HCT116 (cell line): ENCODE measurements around the gene NOXRED1. TPM values are rescaled to one million over a fixed set of nuclear protein-coding genes. Genes with fewer than 3 reads are reported as not detected.

ENCODE experiments used
- ATAC-seq: fragments of 200-7000 bp; cut with Tn5 transposase; 2 replicates; pipeline ENCODE4 v1.9.1; 2020; ENCODE audit warnings: mild to moderate bottlenecking, moderate library complexity
- BruUV-seq: library from RNA; stranded (reverse); fragments of 400-500 nt; replicated peaks from 2 replicates; lab custom pipeline; 2021; lab: Mats Ljungman, UMichigan
- CTCF ChIA-PET: fragments of 300-600 bp; sonication (Branson Sonifier 250); formaldehyde crosslinking; loops from one replicate; lab custom pipeline; 2021; ENCODE audit warnings: antibody characterized with exemption; lab: Charles Lee
- POLR2A ChIA-PET: fragments of 300-600, 350-600 bp; sonication (Branson Sonifier 250); formaldehyde crosslinking; loops from one replicate; lab custom pipeline; 2021; ENCODE audit warnings: antibody characterized with exemption; lab: Charles Lee
- RAD21 ChIA-PET, 2 experiments: fragments of 300-600 bp; sonication (Branson Sonifier 250); formaldehyde crosslinking; loops; one replicate each; lab custom pipeline; 2023; ENCODE audit warnings: low total read pairs in 2 of 2; ENCODE audit not compliant: uncharacterized antibody in 2 of 2, unreplicated experiment in 2 of 2, low non-redundant PET in 1 of 2; lab: Charles Lee
- DNase-seq: peaks from one replicate; pipeline ENCODE4 v3.0.0-alpha.2; 2010; ENCODE audit warnings: low read depth, low spot score
- H2AFZ ChIP-seq: fragments of 200-600 bp; shearing (Covaris generic), sonication (generic); 2 replicates; pipeline ENCODE4 v1.6.1; 2017; ENCODE audit warnings: low read depth, mixed run types, mixed read lengths, antibody characterized with exemption, low read length; ENCODE audit not compliant: poor library complexity, severe bottlenecking
- H3K27ac ChIP-seq: 2 replicates; pipeline ENCODE4 v1.5.1; 2012; ENCODE audit warnings: low read depth, low read length
- H3K27me3 ChIP-seq: fragments of 200-600 bp; sonication (generic); 2 replicates; pipeline ENCODE4 v1.6.1; 2016; ENCODE audit warnings: mixed run types, low read length, mixed read lengths; ENCODE audit not compliant: insufficient read depth
- H3K36me3 ChIP-seq, 2 experiments: fragments of 200-500 bp in 1 of 2; fragments of 200-600 bp in 1 of 2; sonication (Bioruptor generic) in 1 of 2; sonication (generic) in 1 of 2; 2 replicates each; pipeline versions ENCODE4 v1.5.1 to v1.6.1; 2014 to 2016; ENCODE audit warnings: low read length in 2 of 2, inconsistent platforms in 1 of 2, mixed read lengths in 1 of 2, mixed run types in 1 of 2; ENCODE audit not compliant: insufficient read depth in 2 of 2, control insufficient read depth in 1 of 2
- H3K4me1 ChIP-seq, 2 experiments: fragments of 200-600 bp in 1 of 2; sonication (generic) in 1 of 2; 2 replicates each; pipeline versions ENCODE4 v1.5.1 to v1.6.1; 2012 to 2017; ENCODE audit warnings: low read length in 2 of 2, inconsistent platforms in 1 of 2, mild to moderate bottlenecking in 1 of 2, mixed read lengths in 1 of 2, mixed run types in 1 of 2, moderate library complexity in 1 of 2; ENCODE audit not compliant: insufficient read depth in 2 of 2, control insufficient read depth in 1 of 2
- H3K4me2 ChIP-seq: fragments of 200-600 bp; sonication (generic); 2 replicates; pipeline ENCODE4 v1.6.1; 2017; ENCODE audit warnings: mixed run types, low read length, mixed read lengths
- H3K4me3 ChIP-seq, 2 experiments: fragments of 200-600 bp in 1 of 2; sonication (generic) in 1 of 2; replicated peaks in 1 of 2; 2 replicates each; pipeline ENCODE4 v1.5.1; 2011 to 2016; ENCODE audit warnings: low read length in 2 of 2, control low read depth in 1 of 2, low read depth in 1 of 2, mild to moderate bottlenecking in 1 of 2, mixed read lengths in 1 of 2, mixed run types in 1 of 2
- H3K79me2 ChIP-seq: fragments of 200-600 bp; sonication (generic); 2 replicates; pipeline ENCODE4 v1.6.1; 2017; ENCODE audit warnings: mild to moderate bottlenecking, mixed run types, low read length, moderate library complexity, mixed read lengths; ENCODE audit not compliant: insufficient read depth
- H3K9ac ChIP-seq: fragments of 200-600 bp; sonication (generic); 2 replicates; pipeline ENCODE4 v1.6.1; 2016; ENCODE audit warnings: low read length, mixed read lengths
- H3K9me2 ChIP-seq: fragments of 200-600 bp; sonication (generic), shearing (Covaris generic); 2 replicates; pipeline ENCODE4 v1.6.1; 2017; ENCODE audit warnings: mixed run types, mild to moderate bottlenecking, moderate library complexity; ENCODE audit not compliant: insufficient read depth
- H3K9me3 ChIP-seq, 2 experiments: fragments of 200-500 bp in 1 of 2; fragments of 200-600 bp in 1 of 2; sonication (Bioruptor generic) in 1 of 2; sonication (generic) in 1 of 2; 2 replicates each; pipeline ENCODE4 v1.6.1; 2014 to 2017; ENCODE audit warnings: low read length in 2 of 2, mixed read lengths in 2 of 2, inconsistent platforms in 1 of 2, low read depth in 1 of 2, mild to moderate bottlenecking in 1 of 2, mixed run types in 1 of 2, moderate library complexity in 1 of 2; ENCODE audit not compliant: control insufficient read depth in 1 of 2, insufficient read depth in 1 of 2
- H4K20me1 ChIP-seq: fragments of 200-600 bp; sonication (generic), shearing (Covaris generic); 2 replicates; pipeline ENCODE4 v1.6.1; 2017; ENCODE audit warnings: mixed run types, mild to moderate bottlenecking, moderate library complexity; ENCODE audit not compliant: insufficient read depth
- CBX3 ChIP-seq: IDR thresholded peaks from 2 replicates; pipeline ENCODE4 v1.6.1; 2012; ENCODE audit warnings: low read depth
- CTCF ChIP-seq, 3 experiments: fragments of 200-600 bp in 1 of 3; sonication (generic) in 1 of 3; IDR thresholded peaks in 2 of 3; conservative IDR thresholded peaks in 1 of 3; 2 replicates each; pipeline ENCODE4 v1.5.1; 2012 to 2017; ENCODE audit warnings: low read depth in 2 of 3, low read length in 2 of 3, antibody characterized with exemption in 1 of 3, borderline replicate concordance in 1 of 3, control low read depth in 1 of 3, mild to moderate bottlenecking in 1 of 3, mixed read lengths in 1 of 3, mixed run types in 1 of 3, moderate library complexity in 1 of 3; ENCODE audit not compliant: insufficient read depth in 1 of 3
- ELF1 ChIP-seq: IDR thresholded peaks from 2 replicates; pipeline ENCODE4 v1.6.1; 2012; ENCODE audit warnings: low read depth, borderline replicate concordance
- JUND ChIP-seq: IDR thresholded peaks from 2 replicates; pipeline ENCODE4 v1.6.1; 2012
- POLR2AphosphoS5 ChIP-seq: IDR thresholded peaks from 2 replicates; pipeline ENCODE4 v1.6.1; 2011; ENCODE audit warnings: mild to moderate bottlenecking, low read depth, low read length, moderate library complexity
- RAD21 ChIP-seq: IDR thresholded peaks from 2 replicates; pipeline ENCODE4 v1.6.1; 2012; ENCODE audit warnings: low read depth, mild to moderate bottlenecking
- SIN3A ChIP-seq: IDR thresholded peaks from 2 replicates; pipeline ENCODE4 v1.6.1; 2012; ENCODE audit warnings: low read depth
- SP1 ChIP-seq: IDR thresholded peaks from 2 replicates; pipeline ENCODE4 v1.6.1; 2012; ENCODE audit warnings: low read depth
- YY1 ChIP-seq: IDR thresholded peaks from 2 replicates; pipeline ENCODE4 v1.6.1; 2011; ENCODE audit warnings: low read length, low read depth, moderate library complexity, mild to moderate bottlenecking; ENCODE audit not compliant: insufficient replicate concordance; ENCODE audit errors: extremely low read depth
- ZBTB33 ChIP-seq: IDR thresholded peaks from 2 replicates; pipeline ENCODE4 v1.6.1; 2011; ENCODE audit warnings: mild to moderate bottlenecking, low read length, moderate library complexity; ENCODE audit not compliant: insufficient replicate concordance; ENCODE audit errors: extremely low read depth
- ZFX ChIP-seq: fragments of 450-650 bp; IDR thresholded peaks from 2 replicates; pipeline ENCODE4 v1.6.1; 2017
- ZNF274 ChIP-seq: fragments of 200-500 bp; sonication (Bioruptor generic); IDR thresholded peaks from 2 replicates; pipeline ENCODE4 v1.6.1; 2014; ENCODE audit warnings: mild to moderate bottlenecking, low read depth, low read length, inconsistent platforms
- intact Hi-C: fragments of 100-400 bp; cut with micrococcal nuclease; formaldehyde crosslinking; loops from 2 replicates; pipeline ENCODE4 v1.10.0; 2022
- total RNA-seq: library from RNA; stranded (reverse); gene quantifications from one replicate; pipeline ENCODE4 v1.2.1, GENCODE V29; 2021; ENCODE audit not compliant: unreplicated experiment
- TF ChIP-seq, protein P1 (sequence below): IDR thresholded peaks from 2 replicates; pipeline ENCODE4 v1.6.1; 2012; ENCODE audit warnings: low read depth

Gene NOXRED1
- total RNA-seq, 1 experiment from 2014 or later = 0.66 TPM

- TF ChIP-seq JUND (no peak), CBX3 (peak; percentile 34; the same call in 1 of the 2 replicates), RAD21 (peak; percentile 28; the same call in 1 of the 2 replicates), CTCF (IDR thresholded peaks at IDR 0.05 in 2 of 3, conservative IDR thresholded peaks at IDR 0.05 in 1 of 3; ENCODE audit: borderline replicate concordance in 1 of 3, insufficient read depth in 1 of 3, low read depth in 2 of 3, low read length in 2 of 3) (peak in 2 of 3 experiments; percentile 22 to 35; a peak in 2 of 6 replicates)
- TF ChIP-seq, all 23 proteins: peak for 3
- Histone ChIP-seq H3K9me2 (no peaks in the 10 kb centered on the region), H3K9ac (no peak overlapping the region), H3K9me3 (no peaks in the 10 kb centered on the region), H3K79me2 (no peaks in the 10 kb centered on the region), H3K36me3 (no peaks in the 10 kb centered on the region), H3K4me2 (no peak overlapping the region), H3K4me1 (no peaks in the 10 kb centered on the region), H3K27ac (no peak overlapping the region), H4K20me1 (no peaks in the 10 kb centered on the region), H3K4me3 (no peak overlapping the region), H3K27me3 (no peaks in the 10 kb centered on the region), H2AFZ (no peak overlapping the region)
- ChIA-PET RAD21 (no interaction called here), POLR2A (no interaction called here), CTCF (interaction anchor here (1.3 kb wide), 1 partner anchor 256 kb away, joined by 5 read pairs; no protein-coding TSS in a partner anchor)
- BruUV-seq = no TSS peak
- ATAC-seq (peak; percentile 85), DNase-seq (peak; percentile 21)
- intact Hi-C loops = no loop called here
Measured at GRCh38 chr14:77409131-77409533, 14.2 kb downstream of the NOXRED1 start.

- no peak for ATAC-seq
- no TSS peak for BruUV-seq
- ChIA-PET CTCF (no interaction called here), RAD21 (no interaction called here), POLR2A (no interaction called here)
- H3K9me3 ChIP-seq = no peaks in the 10 kb centered on the region
- no peaks in the 10 kb centered on the region for H4K20me1 ChIP-seq
- intact Hi-C loops = no loop called here
- H3K4me2 ChIP-seq = no peak overlapping the region
- no peak overlapping the region for H3K9ac ChIP-seq
- H3K27ac ChIP-seq = no peak overlapping the region
- H3K4me3 ChIP-seq = no peak overlapping the region
- no peaks in the 10 kb centered on the region for H3K4me1 ChIP-seq
- no peaks in the 10 kb centered on the region for H3K79me2 ChIP-seq
- TF ChIP-seq SIN3A (no peak), RAD21 (no peak), POLR2AphosphoS5 (no peak), ELF1 (no peak), SP1 (no peak), JUND (no peak), ZFX (no peak), YY1 (no peak), ZNF274 (no peak), ZBTB33 (no peak), CBX3 (no peak)
- TF ChIP-seq, protein P1, sequence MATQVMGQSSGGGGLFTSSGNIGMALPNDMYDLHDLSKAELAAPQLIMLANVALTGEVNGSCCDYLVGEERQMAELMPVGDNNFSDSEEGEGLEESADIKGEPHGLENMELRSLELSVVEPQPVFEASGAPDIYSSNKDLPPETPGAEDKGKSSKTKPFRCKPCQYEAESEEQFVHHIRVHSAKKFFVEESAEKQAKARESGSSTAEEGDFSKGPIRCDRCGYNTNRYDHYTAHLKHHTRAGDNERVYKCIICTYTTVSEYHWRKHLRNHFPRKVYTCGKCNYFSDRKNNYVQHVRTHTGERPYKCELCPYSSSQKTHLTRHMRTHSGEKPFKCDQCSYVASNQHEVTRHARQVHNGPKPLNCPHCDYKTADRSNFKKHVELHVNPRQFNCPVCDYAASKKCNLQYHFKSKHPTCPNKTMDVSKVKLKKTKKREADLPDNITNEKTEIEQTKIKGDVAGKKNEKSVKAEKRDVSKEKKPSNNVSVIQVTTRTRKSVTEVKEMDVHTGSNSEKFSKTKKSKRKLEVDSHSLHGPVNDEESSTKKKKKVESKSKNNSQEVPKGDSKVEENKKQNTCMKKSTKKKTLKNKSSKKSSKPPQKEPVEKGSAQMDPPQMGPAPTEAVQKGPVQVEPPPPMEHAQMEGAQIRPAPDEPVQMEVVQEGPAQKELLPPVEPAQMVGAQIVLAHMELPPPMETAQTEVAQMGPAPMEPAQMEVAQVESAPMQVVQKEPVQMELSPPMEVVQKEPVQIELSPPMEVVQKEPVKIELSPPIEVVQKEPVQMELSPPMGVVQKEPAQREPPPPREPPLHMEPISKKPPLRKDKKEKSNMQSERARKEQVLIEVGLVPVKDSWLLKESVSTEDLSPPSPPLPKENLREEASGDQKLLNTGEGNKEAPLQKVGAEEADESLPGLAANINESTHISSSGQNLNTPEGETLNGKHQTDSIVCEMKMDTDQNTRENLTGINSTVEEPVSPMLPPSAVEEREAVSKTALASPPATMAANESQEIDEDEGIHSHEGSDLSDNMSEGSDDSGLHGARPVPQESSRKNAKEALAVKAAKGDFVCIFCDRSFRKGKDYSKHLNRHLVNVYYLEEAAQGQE = no peak
- H3K36me3 ChIP-seq = no peaks in the 10 kb centered on the region
- H3K9me2 ChIP-seq = no peaks in the 10 kb centered on the region
- H2AFZ ChIP-seq = no peak overlapping the region
- no peak for DNase-seq
- H3K27me3 ChIP-seq = no peaks in the 10 kb centered on the region
Measured at GRCh38 chr14:77407158-77407557, 16.2 kb downstream of the NOXRED1 start.
